ENCODE measurements around the gene GPD1L.
A peak's percentile ranks its signal among the peaks of the same experiment; 100 is the strongest.

The GPD1L gene

DNA sequence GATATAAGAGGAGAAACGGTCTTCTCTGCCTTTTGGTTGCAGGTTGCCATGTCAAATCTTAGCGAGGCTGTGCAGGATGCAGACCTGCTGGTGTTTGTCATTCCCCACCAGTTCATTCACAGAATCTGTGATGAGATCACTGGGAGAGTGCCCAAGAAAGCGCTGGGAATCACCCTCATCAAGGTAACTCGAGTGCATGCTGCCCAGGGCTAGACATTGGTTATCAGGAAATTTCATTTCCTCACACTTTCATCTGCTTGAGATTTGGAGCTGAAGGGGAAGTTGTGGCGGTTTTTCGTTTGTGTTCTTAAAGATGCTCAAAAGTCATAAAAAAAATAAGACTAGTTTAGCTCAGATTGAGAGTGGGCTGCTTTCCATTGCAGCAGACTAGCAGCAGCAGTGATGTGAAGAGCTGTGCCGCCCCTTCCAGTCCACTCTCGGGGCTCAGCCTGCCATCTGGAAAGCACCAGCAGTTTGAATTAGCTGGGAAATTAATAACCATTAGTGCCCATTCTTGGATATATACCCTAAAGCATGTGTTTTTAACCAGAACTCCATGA lies 32.2 kb downstream of the GPD1L start:
- TF ChIP-seq, protein P1, sequence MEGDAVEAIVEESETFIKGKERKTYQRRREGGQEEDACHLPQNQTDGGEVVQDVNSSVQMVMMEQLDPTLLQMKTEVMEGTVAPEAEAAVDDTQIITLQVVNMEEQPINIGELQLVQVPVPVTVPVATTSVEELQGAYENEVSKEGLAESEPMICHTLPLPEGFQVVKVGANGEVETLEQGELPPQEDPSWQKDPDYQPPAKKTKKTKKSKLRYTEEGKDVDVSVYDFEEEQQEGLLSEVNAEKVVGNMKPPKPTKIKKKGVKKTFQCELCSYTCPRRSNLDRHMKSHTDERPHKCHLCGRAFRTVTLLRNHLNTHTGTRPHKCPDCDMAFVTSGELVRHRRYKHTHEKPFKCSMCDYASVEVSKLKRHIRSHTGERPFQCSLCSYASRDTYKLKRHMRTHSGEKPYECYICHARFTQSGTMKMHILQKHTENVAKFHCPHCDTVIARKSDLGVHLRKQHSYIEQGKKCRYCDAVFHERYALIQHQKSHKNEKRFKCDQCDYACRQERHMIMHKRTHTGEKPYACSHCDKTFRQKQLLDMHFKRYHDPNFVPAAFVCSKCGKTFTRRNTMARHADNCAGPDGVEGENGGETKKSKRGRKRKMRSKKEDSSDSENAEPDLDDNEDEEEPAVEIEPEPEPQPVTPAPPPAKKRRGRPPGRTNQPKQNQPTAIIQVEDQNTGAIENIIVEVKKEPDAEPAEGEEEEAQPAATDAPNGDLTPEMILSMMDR (IDR thresholded peaks at IDR 0.05; ENCODE audit: low read depth, low read length): no peak
- no peak for DNase-seq (ENCODE audit: extremely low read depth, low read depth)

DNA sequence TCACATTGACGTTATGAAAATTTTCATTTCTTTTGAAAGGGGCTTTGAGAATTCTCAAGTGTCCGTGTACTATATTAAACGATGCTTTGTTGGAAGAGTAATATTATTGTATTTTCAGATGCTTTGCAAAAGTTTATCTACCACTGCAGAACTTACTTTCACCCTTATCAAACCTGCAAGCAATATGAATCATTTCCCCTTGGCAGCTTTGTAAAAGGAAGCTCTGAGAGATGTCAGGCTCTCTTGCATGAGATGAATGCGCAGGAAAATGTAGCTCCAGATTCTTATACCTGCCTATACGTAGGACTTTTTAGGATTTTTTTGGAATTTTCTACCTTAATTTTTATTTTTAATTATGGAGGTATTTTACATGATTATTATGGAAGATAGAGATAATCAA lies 34.5 kb downstream of the GPD1L start:
- TF ChIP-seq, protein P1 (IDR thresholded peaks at IDR 0.05; ENCODE audit: low read depth, low read length): no peak
- no peak for DNase-seq (ENCODE audit: extremely low read depth, low read depth)

GRCh38 chr3:32143849-32144757 lies 37.7 kb downstream of the GPD1L start:
- peak; percentile 73 for DNase-seq (ENCODE audit: extremely low read depth, low read depth)
- TF ChIP-seq, protein P1 (IDR thresholded peaks at IDR 0.05; ENCODE audit: low read depth, low read length): peak; percentile 80

DNA sequence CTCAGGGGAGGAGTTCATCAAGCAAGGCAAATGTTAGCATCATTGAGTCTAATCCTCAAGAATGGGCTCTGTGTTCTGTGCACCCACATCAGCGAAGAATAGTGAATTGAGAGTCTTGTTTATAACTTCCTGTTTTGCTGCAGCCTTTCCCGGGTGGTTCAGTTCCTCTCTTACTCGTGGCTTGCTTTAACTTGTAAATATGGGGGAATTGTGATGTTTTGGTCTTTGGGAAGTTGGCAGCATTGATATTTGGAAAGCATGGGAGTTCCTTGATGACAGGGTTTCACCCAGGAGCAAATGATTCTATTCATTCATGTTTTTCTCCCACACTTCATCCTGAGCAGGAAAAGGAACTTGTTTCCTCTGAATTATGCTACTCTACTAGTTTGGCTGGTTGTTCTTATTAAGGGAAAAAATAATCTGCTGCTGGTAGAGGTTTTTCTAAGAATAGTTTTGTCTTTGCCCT lies 40.4 kb downstream of the GPD1L start:
- DNase-seq (ENCODE audit: extremely low read depth, low read depth): no peak

GRCh38 chr3:32147509-32147908 lies 41.1 kb downstream of the GPD1L start:
- TF ChIP-seq, protein P1 (IDR thresholded peaks at IDR 0.05; ENCODE audit: low read depth, low read length): no peak
- DNase-seq (ENCODE audit: extremely low read depth, low read depth): no peak

More for the DNA sequence above, 40.4 kb downstream of the GPD1L start:
- TF ChIP-seq, protein P1 (IDR thresholded peaks at IDR 0.05; ENCODE audit: low read depth, low read length): no peak

- TF ChIP-seq, protein P1 (IDR thresholded peaks at IDR 0.05; ENCODE audit: low read depth, low read length): peak; percentile 9
- DNase-seq (ENCODE audit: extremely low read depth, low read depth): no peak
These were observed 41.5 kb downstream of the GPD1L start for GRCh38 chr3:32147933-32148332.

GRCh38 chr3:32148351-32148750 lies 41.9 kb downstream of the GPD1L start:
- no peak for DNase-seq (ENCODE audit: extremely low read depth, low read depth)
- TF ChIP-seq, protein P1 (IDR thresholded peaks at IDR 0.05; ENCODE audit: low read depth, low read length): no peak
